ENCODE data around the gene CYP4V2.

GRCh38 chr4:186146458-186146857 lies 44.9 kb upstream of the CYP4V2 start:
- TF ChIP-seq CTCF (IDR thresholded peaks at IDR 0.05) (no peak), POLR2A (IDR thresholded peaks at IDR 0.05) (no peak)
